Activated T-cell treated with anti-CD3 and anti-CD28 coated beads, Interleukin-2, amount 50 U/mL, for 48 hours (primary cell): Measurements from ENCODE around the gene CCDC183.
"Not testable (repeated sequence)": the region's sequence is repeated elsewhere in the genome, so short reads cannot be mapped to it uniquely, and the experiment has no call there.

ENCODE experiments used
- DNase-seq, 2 experiments: peaks; one replicate each; pipeline ENCODE4 v3.0.0-alpha.2; 2020

The CCDC183 gene

GRCh38 chr9:136785565-136786355 lies 10.4 kb upstream of the CCDC183 start:
- DNase-seq: not testable (repeated sequence)

- no peak for DNase-seq
Measured at GRCh38 chr9:136786451-136786850, 9.7 kb upstream of the CCDC183 start.

GRCh38 chr9:136786983-136787382 lies 9.2 kb upstream of the CCDC183 start:
- not testable (repeated sequence) for DNase-seq

GRCh38 chr9:136787690-136788400 lies 8.3 kb upstream of the CCDC183 start:
- peak; percentile 79 to 82 for DNase-seq

- DNase-seq: not testable (repeated sequence)
Measured at GRCh38 chr9:136788644-136789522, 7.3 kb upstream of the CCDC183 start.

- no peak for DNase-seq
Measured at GRCh38 chr9:136789523-136789937, 6.6 kb upstream of the CCDC183 start.

- peak; percentile 100 for DNase-seq
Measured at GRCh38 chr9:136790640-136791515, 5.3 kb upstream of the CCDC183 start, which contains the start of gene TMEM141. TMEM141 (plus strand) TSS chr9:136791344; CDS start chr9:136791371, 27 bp downstream.

- DNase-seq: peak; percentile 81 to 82
Measured at GRCh38 chr9:136791516-136792276, 4.4 kb upstream of the CCDC183 start.

- no peak for DNase-seq
Measured at GRCh38 chr9:136792321-136793085, 3.6 kb upstream of the CCDC183 start.

GRCh38 chr9:136793086-136793946 lies 2.8 kb upstream of the CCDC183 start:
- no peak for DNase-seq

- DNase-seq: no peak
Measured at GRCh38 chr9:136794281-136794999, 1.7 kb upstream of the CCDC183 start.

GRCh38 chr9:136795000-136795348 lies 1.2 kb upstream of the CCDC183 start:
- DNase-seq: no peak

GRCh38 chr9:136796775-136797347 lies 723 bp downstream of the CCDC183 start:
- DNase-seq: not testable (repeated sequence)

- DNase-seq: no peak
Measured at GRCh38 chr9:136798708-136799078, 2.6 kb downstream of the CCDC183 start.

- DNase-seq: no peak
Measured at GRCh38 chr9:136799079-136799853, 3.1 kb downstream of the CCDC183 start.

GRCh38 chr9:136799854-136800657 lies 3.9 kb downstream of the CCDC183 start:
- peak; percentile 94 to 95 for DNase-seq

- DNase-seq: no peak
Measured at GRCh38 chr9:136802321-136802720, 6.2 kb downstream of the CCDC183 start.
